GM12892 (cell line): ENCODE results near the gene MYH10.

ENCODE experiments used
- DNase-seq: peaks from one replicate; pipeline ENCODE4 v3.0.0; 2011; ENCODE audit not compliant: insufficient read length
- FAIRE-seq: peaks from 2 replicates; lab custom pipeline; 2011; peaks lifted over from hg19 to GRCh38; lab: Jason Lieb, UNC
- POLR2A ChIP-seq: IDR thresholded peaks from 2 replicates; pipeline ENCODE4 v1.6.1; 2011; ENCODE audit warnings: low read depth, low read length, control low read depth
- POLR2AphosphoS5 ChIP-seq: IDR thresholded peaks from 2 replicates; pipeline ENCODE4 v1.6.1; 2011; ENCODE audit warnings: low read depth, low read length, control low read depth
- TAF1 ChIP-seq: IDR thresholded peaks from 2 replicates; pipeline ENCODE4 v1.6.1; 2011; ENCODE audit warnings: low read depth, mild to moderate bottlenecking, control low read depth, low read length, borderline replicate concordance

MYH10 gene

GRCh38 chr17:8499171-8499570 lies 131.4 kb downstream of the MYH10 start:
- no peak for TF ChIP-seq POLR2A
- TF ChIP-seq TAF1: no peak
- no peak for TF ChIP-seq POLR2AphosphoS5
- FAIRE-seq: no peak

GRCh38 chr17:8496081-8496480 lies 134.4 kb downstream of the MYH10 start:
- no peak for TF ChIP-seq POLR2AphosphoS5
- TF ChIP-seq POLR2A: no peak
- no peak for TF ChIP-seq TAF1
- DNase-seq (no peak), FAIRE-seq (no peak)

More at GRCh38 chr17:8499171-8499570, 131.4 kb downstream of the MYH10 start:
- DNase-seq: no peak

- TF ChIP-seq TAF1 (no peak), POLR2A (no peak), POLR2AphosphoS5 (no peak)
- DNase-seq: no peak
- no peak for FAIRE-seq
Observed at GRCh38 chr17:8494506-8495111, 135.9 kb downstream of the MYH10 start.

GRCh38 chr17:8494021-8494420 lies 136.5 kb downstream of the MYH10 start:
- TF ChIP-seq POLR2AphosphoS5: no peak
- no peak for TF ChIP-seq TAF1
- no peak for TF ChIP-seq POLR2A
- DNase-seq (no peak), FAIRE-seq (no peak)

- FAIRE-seq: no peak
Observed at GRCh38 chr17:8492121-8492520, 138.4 kb downstream of the MYH10 start.

GRCh38 chr17:8490256-8491023 lies 140.1 kb downstream of the MYH10 start:
- TF ChIP-seq POLR2AphosphoS5 (no peak), POLR2A (no peak), TAF1 (no peak)
- no peak for FAIRE-seq
- DNase-seq: no peak

More at GRCh38 chr17:8492121-8492520, 138.4 kb downstream of the MYH10 start:
- DNase-seq: no peak
- TF ChIP-seq POLR2AphosphoS5: no peak
- TF ChIP-seq TAF1: no peak
- TF ChIP-seq POLR2A: no peak

GRCh38 chr17:8489841-8490240 lies 140.7 kb downstream of the MYH10 start:
- DNase-seq (no peak), FAIRE-seq (no peak)
- TF ChIP-seq POLR2AphosphoS5 (no peak), POLR2A (no peak), TAF1 (no peak)

- FAIRE-seq (no peak), DNase-seq (no peak)
- TF ChIP-seq POLR2A: no peak
- TF ChIP-seq TAF1: no peak
- no peak for TF ChIP-seq POLR2AphosphoS5
Observed at GRCh38 chr17:8488901-8489300, 141.6 kb downstream of the MYH10 start.

- DNase-seq: no peak
Observed at GRCh38 chr17:8488491-8488890, 142.0 kb downstream of the MYH10 start.

GRCh38 chr17:8487743-8488142 lies 142.8 kb downstream of the MYH10 start:
- FAIRE-seq (no peak), DNase-seq (no peak)
- TF ChIP-seq TAF1 (no peak), POLR2A (no peak), POLR2AphosphoS5 (no peak)

More at GRCh38 chr17:8488491-8488890, 142.0 kb downstream of the MYH10 start:
- no peak for FAIRE-seq
- TF ChIP-seq TAF1 (no peak), POLR2A (no peak), POLR2AphosphoS5 (no peak)

- FAIRE-seq (no peak), DNase-seq (no peak)
- TF ChIP-seq POLR2A: no peak
- no peak for TF ChIP-seq POLR2AphosphoS5
- TF ChIP-seq TAF1: no peak
Observed at GRCh38 chr17:8487130-8487645, 143.3 kb downstream of the MYH10 start.
